GM15510 (cell line): ENCODE measurements around the gene STX5.

ENCODE experiments used
- POLR2A ChIP-seq: IDR thresholded peaks from 3 replicates; pipeline ENCODE4 v1.6.1; 2011; ENCODE audit warnings: borderline replicate concordance; ENCODE audit not compliant: insufficient read length; ENCODE audit errors: extremely low read depth

Gene STX5

GRCh38 chr11:62775646-62776045, 56.2 kb downstream of the STX5 start:
- no peak for TF ChIP-seq POLR2A

- TF ChIP-seq POLR2A, result no peak
These were observed 57.4 kb downstream of the STX5 start for GRCh38 chr11:62774407-62774806.

DNA sequence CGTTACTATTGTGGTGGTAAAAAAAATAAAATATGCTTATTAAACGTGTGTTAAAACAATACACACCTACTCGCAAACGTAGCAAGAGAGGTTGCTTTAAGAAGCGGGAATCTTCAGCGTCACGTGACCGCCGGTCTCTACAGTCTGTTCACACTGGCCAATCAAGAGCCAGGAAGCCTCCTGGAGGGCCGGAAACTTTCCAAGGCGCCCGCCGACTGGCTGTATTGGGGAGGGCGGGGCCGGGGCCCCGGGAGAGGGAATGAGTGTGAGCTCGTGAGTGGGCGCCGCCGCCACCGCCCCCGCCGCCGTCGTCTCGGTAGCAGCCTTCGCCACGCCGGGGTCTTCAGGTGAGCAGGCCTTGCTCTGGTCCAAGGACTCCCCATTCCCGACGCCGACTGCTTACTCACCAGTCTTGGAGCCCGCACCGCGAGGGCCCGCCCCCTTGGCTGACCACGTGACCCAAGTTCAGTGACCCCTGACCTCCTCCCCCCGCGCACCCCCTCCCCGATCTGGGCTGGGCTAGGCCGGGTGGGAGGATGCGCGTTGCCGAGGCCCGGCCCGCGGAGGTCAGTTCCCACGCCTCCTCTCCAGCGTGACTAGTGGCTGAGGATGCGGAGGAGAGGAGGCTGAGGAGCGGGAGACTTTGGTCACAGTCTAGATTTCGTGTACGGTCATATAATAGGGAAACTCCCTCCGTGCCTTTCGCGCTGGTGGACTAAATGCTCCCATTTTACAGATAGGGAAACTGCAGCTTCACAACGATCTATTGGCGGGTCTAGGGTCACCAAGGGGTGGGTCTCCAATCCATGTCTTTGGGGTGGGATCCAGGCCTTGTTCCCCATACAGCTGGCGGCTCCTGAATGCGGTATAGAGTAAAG, 60.5 kb downstream of the STX5 start, which contains the start of gene TAF6L:
TAF6L (plus strand) TSS at position 253 of the 878 bp plus-strand sequence. CDS start 4,388 bp downstream, outside the sequence.
- peak; percentile 63 for TF ChIP-seq POLR2A

DNA sequence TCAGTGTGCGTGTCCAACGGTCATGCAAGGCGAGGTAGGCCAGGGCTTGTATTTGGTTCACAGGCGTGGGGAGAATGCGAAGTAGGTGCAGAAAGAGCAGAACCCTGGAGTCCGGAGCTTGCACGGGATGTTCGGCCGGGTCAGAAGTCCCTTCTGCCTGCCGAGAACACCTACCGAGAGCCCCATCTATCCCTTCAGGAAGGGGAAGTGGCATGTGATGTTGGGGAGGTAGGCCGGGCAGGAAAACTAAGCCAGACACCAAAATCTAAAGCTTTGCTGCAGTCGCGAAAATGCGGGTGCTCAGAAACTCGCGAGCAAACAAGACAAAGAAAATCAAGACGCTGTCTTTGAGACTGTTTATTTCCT, 61.1 kb downstream of the STX5 start:
- no peak for TF ChIP-seq POLR2A

- no peak for TF ChIP-seq POLR2A
These were observed 73.7 kb downstream of the STX5 start for GRCh38 chr11:62757846-62758788.
